Breast epithelium (tissue), 3 donors: ENCODE measurements around the gene SPACA4.

Experiments used
- POLR2A ChIP-seq: fragments of 450-650 bp; IDR thresholded peaks from one replicate; pipeline ENCODE4 v1.6.1; 2016; ENCODE audit warnings: antibody characterized with exemption, mild to moderate bottlenecking, moderate library complexity
- POLR2AphosphoS5 ChIP-seq, 3 donors: sonication (generic); formaldehyde crosslinking; IDR thresholded peaks; one replicate each; pipeline ENCODE4 v1.6.1; 2017; ENCODE audit warnings: antibody characterized with exemption in 3 of 3
- TF ChIP-seq, protein P1 (sequence below), 3 donors: fragments of 450-650 bp; IDR thresholded peaks; one replicate each; pipeline ENCODE4 v1.5.1; 2016 to 2017; ENCODE audit warnings: antibody characterized with exemption in 3 of 3, mild to moderate bottlenecking in 3 of 3, moderate library complexity in 3 of 3

DNA sequence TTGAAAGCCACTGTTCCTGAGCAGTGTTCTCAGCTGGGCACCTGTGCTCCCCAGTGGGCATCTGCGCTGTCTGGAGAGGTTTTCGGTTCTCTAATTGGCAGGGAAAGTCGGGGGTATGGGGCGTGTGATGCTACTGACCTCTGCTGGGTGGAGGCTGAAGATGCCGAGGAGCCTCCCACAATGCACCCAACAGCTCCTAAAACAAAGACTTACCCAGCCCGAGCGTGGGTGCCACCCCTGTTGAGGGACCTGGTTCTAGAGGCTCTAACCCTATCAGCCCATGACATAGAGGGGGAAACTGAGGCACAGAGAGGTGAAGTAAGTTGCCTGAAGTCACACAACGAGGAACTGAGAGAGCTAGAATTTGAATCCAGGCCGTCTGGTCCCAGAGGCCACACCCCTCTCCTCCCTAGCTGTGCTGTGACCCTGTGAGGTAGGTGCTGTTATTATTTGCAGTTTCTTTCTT, 2.3 kb downstream of the SPACA4 start:
- TF ChIP-seq, protein P1, sequence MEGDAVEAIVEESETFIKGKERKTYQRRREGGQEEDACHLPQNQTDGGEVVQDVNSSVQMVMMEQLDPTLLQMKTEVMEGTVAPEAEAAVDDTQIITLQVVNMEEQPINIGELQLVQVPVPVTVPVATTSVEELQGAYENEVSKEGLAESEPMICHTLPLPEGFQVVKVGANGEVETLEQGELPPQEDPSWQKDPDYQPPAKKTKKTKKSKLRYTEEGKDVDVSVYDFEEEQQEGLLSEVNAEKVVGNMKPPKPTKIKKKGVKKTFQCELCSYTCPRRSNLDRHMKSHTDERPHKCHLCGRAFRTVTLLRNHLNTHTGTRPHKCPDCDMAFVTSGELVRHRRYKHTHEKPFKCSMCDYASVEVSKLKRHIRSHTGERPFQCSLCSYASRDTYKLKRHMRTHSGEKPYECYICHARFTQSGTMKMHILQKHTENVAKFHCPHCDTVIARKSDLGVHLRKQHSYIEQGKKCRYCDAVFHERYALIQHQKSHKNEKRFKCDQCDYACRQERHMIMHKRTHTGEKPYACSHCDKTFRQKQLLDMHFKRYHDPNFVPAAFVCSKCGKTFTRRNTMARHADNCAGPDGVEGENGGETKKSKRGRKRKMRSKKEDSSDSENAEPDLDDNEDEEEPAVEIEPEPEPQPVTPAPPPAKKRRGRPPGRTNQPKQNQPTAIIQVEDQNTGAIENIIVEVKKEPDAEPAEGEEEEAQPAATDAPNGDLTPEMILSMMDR (IDR thresholded peaks at IDR 0.05), result peak in 2 of 3 donors; percentile 19 to 20
- TF ChIP-seq POLR2A (no peak), POLR2AphosphoS5 (IDR thresholded peaks at IDR 0.05) (no peak)
